HepG2 (cell line): ENCODE data around the gene RNF149. TPM values are rescaled to one million over a fixed set of nuclear protein-coding genes. Genes with fewer than 3 reads are reported as not detected.

Source experiments
- ARNT2 ChIP-seq: sonication (generic); formaldehyde crosslinking; IDR thresholded peaks from 2 replicates; pipeline ENCODE4 v1.8.0; 2022; ENCODE audit warnings: mild to moderate bottlenecking, low read depth, missing genetic modification reagents, moderate library complexity
- CBX1 ChIP-seq: IDR thresholded peaks from one replicate; pipeline ENCODE4 v1.6.1; 2016; ENCODE audit warnings: antibody characterized with exemption, low read depth
- DNMT3B ChIP-seq: conservative IDR thresholded peaks from 2 replicates; pipeline ENCODE4 v1.6.1; 2016; ENCODE audit warnings: missing biosample characterization, control low read depth
- EP300 ChIP-seq, 3 experiments: sonication (generic) in 1 of 3; formaldehyde crosslinking in 1 of 3; IDR thresholded peaks; 2 replicates each; pipeline versions ENCODE4 v1.5.1 to v1.6.1; 2011 to 2020; ENCODE audit warnings: low read depth in 2 of 3, low read length in 2 of 3, borderline replicate concordance in 1 of 3, improper control_type of control experiment in 1 of 3, mild to moderate bottlenecking in 1 of 3, missing genetic modification reagents in 1 of 3, moderate library complexity in 1 of 3
- GTF3A ChIP-seq: sonication (generic); formaldehyde crosslinking; conservative IDR thresholded peaks from 2 replicates; pipeline ENCODE4 v1.4.0; 2020; ENCODE audit warnings: mild to moderate bottlenecking, missing genetic modification reagents
- KLF15 ChIP-seq: sonication (generic); formaldehyde crosslinking; IDR thresholded peaks from 2 replicates; pipeline ENCODE4 v1.8.1; 2023; ENCODE audit warnings: borderline replicate concordance, mild to moderate bottlenecking, inconsistent platforms, missing genetic modification reagents, mixed read lengths
- MIER3 ChIP-seq: IDR thresholded peaks from 2 replicates; pipeline ENCODE4 v1.6.1; 2016; ENCODE audit warnings: missing compliant biosample characterization, borderline replicate concordance
- NCOA5 ChIP-seq: sonication (generic); formaldehyde crosslinking; IDR thresholded peaks from 2 replicates; pipeline ENCODE4 v1.4.0; 2020; ENCODE audit warnings: missing genetic modification reagents
- PAF1 ChIP-seq: IDR thresholded peaks from 2 replicates; pipeline ENCODE4 v1.6.1; 2016; ENCODE audit warnings: missing genetic modification reagents, missing compliant biosample characterization
- SRY ChIP-seq: sonication (generic); formaldehyde crosslinking; IDR thresholded peaks from 2 replicates; pipeline ENCODE4 v1.8.0; 2022; ENCODE audit warnings: mild to moderate bottlenecking, missing genetic modification reagents
- ZNF629 ChIP-seq: sonication (generic); formaldehyde crosslinking; conservative IDR thresholded peaks from 2 replicates; pipeline ENCODE4 v1.5.0; 2020; ENCODE audit warnings: missing genetic modification reagents
- ZNF674 ChIP-seq: sonication (generic); formaldehyde crosslinking; IDR thresholded peaks from 2 replicates; pipeline ENCODE4 v1.5.0; 2020; ENCODE audit warnings: low read depth, mild to moderate bottlenecking, missing genetic modification reagents
- ZNF747 ChIP-seq: sonication (generic); formaldehyde crosslinking; IDR thresholded peaks from 2 replicates; pipeline ENCODE4 v1.8.1; 2023; ENCODE audit warnings: missing genetic modification reagents, mild to moderate bottlenecking, borderline replicate concordance
- ZSCAN21 ChIP-seq: sonication (generic); formaldehyde crosslinking; IDR thresholded peaks from 2 replicates; pipeline ENCODE4 v1.8.0; 2022; ENCODE audit warnings: mild to moderate bottlenecking, missing genetic modification reagents, moderate library complexity, borderline replicate concordance
- polyA plus RNA-seq, 8 experiments: library from polyadenylated mRNA; depleted of rRNA in 3 of 8; stranded (reverse) in 7 of 8; unstranded in 1 of 8; fragments of >200 nt; fragmentation: Illumina TruSeq in 4 of 8; extraction: Trizol in 4 of 8; gene quantifications; 2 replicates each; pipeline versions ENCODE4 v1.2.1 to v1.2.3, GENCODE V29; 2011 to 2016; ENCODE audit warnings: low read depth in 4 of 8, missing spikeins in 1 of 8, mixed read lengths in 1 of 8; ENCODE audit not compliant: insufficient read depth in 1 of 8
- total RNA-seq, 5 experiments: library from RNA; depleted of rRNA; stranded (reverse); fragments of >200 nt; fragmentation: Illumina TruSeq; extraction: Trizol; gene quantifications; 2 replicates each; pipeline ENCODE4 v1.2.3, GENCODE V29; 2016; ENCODE audit warnings: low read depth in 1 of 5
- TF ChIP-seq, protein P1 (sequence below): sonication (generic); formaldehyde crosslinking; IDR thresholded peaks from 2 replicates; pipeline ENCODE4 v1.5.1; 2020; ENCODE audit warnings: missing genetic modification reagents, mild to moderate bottlenecking, borderline replicate concordance
- TF ChIP-seq, protein P2 (sequence below): fragments of 450-650 bp; IDR thresholded peaks from 2 replicates; pipeline ENCODE4 v1.6.1; 2017
- TF ChIP-seq, protein P3 (sequence below): sonication (generic); formaldehyde crosslinking; IDR thresholded peaks from 2 replicates; pipeline ENCODE4 v1.4.0; 2020; ENCODE audit warnings: missing genetic modification reagents

The RNF149 gene
- total and polyA plus RNA-seq, 2 of the 13 experiments (the other 11 are each of a cell fraction or from before 2014, with no cell fraction given), result 87.6 to 109 TPM

DNA sequence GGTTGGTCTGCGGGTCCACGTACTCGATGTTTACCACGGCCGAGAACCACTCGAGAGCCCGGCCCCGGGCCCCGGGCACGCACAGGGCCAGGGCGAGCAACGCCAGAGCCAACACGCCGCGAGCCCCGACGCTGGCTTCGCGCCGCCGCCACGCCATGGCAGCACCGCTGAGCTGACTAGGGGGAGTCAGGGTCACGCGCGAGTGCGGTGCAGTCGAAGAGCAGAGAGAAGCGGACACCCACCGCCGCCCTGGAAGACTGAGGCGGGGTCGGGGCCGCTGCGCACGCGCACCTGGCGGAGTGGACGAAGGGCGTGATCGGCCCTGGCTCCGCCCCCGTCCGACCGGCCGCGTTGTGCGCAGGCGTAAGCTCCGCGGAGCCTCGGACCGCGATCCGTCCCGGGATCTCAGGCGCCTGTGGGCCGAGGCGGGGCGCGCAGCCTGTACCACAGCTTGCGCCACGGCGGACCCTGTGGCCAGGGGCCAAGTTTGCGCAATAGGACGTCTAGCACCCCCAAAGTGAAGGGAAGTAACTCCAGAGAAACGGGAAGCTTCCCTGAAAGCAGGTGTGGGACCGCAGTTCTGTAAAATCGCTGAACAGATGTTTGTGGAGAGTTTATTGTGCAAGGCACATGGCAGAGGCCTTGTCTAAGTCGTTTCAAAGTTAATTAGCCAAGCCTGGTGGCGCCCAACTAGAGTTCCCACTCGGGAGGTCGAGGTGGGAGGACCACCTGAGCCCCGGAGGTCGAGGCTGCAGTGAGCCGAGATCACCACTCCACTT, at the start of gene RNF149 (continued):
- TF ChIP-seq EP300 (IDR thresholded peaks at IDR 0.05; ENCODE audit: low read depth in 2 of 2, low read length in 2 of 2) (peak; percentile 76 to 82), EP300 (CRISPR knock-in tag; IDR thresholded peaks at IDR 0.05; ENCODE audit: borderline replicate concordance) (peak; percentile 77; the same call in 1 of the 2 replicates), KLF15 (CRISPR knock-in tag) (peak; percentile 86), CBX1 (peak; percentile 90), ZNF629 (CRISPR knock-in tag) (peak; percentile 96), DNMT3B (CRISPR knock-in tag) (peak; percentile 61; the same call in 1 of the 2 replicates), SRY (peak; percentile 97), GTF3A (CRISPR knock-in tag) (peak; percentile 81; the same call in 1 of the 2 replicates), ZSCAN21 (CRISPR knock-in tag) (peak; percentile 79), ARNT2 (CRISPR knock-in tag) (peak; percentile 98; the same call in 1 of the 2 replicates), NCOA5 (no peak), ZNF674 (no peak; the same call in 1 of the 2 replicates), MIER3 (peak; percentile 90; the same call in 1 of the 2 replicates), ZNF747 (peak; percentile 100), PAF1 (CRISPR knock-in tag) (no peak)
- TF ChIP-seq, protein P1, sequence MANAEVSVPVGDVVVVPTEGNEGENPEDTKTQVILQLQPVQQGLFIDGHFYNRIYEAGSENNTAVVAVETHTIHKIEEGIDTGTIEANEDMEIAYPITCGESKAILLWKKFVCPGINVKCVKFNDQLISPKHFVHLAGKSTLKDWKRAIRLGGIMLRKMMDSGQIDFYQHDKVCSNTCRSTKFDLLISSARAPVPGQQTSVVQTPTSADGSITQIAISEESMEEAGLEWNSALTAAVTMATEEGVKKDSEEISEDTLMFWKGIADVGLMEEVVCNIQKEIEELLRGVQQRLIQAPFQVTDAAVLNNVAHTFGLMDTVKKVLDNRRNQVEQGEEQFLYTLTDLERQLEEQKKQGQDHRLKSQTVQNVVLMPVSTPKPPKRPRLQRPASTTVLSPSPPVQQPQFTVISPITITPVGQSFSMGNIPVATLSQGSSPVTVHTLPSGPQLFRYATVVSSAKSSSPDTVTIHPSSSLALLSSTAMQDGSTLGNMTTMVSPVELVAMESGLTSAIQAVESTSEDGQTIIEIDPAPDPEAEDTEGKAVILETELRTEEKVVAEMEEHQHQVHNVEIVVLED (CRISPR knock-in tag), result peak; percentile 77
- TF ChIP-seq, protein P2, sequence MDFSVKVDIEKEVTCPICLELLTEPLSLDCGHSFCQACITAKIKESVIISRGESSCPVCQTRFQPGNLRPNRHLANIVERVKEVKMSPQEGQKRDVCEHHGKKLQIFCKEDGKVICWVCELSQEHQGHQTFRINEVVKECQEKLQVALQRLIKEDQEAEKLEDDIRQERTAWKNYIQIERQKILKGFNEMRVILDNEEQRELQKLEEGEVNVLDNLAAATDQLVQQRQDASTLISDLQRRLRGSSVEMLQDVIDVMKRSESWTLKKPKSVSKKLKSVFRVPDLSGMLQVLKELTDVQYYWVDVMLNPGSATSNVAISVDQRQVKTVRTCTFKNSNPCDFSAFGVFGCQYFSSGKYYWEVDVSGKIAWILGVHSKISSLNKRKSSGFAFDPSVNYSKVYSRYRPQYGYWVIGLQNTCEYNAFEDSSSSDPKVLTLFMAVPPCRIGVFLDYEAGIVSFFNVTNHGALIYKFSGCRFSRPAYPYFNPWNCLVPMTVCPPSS, result no peak
- TF ChIP-seq, protein P3, sequence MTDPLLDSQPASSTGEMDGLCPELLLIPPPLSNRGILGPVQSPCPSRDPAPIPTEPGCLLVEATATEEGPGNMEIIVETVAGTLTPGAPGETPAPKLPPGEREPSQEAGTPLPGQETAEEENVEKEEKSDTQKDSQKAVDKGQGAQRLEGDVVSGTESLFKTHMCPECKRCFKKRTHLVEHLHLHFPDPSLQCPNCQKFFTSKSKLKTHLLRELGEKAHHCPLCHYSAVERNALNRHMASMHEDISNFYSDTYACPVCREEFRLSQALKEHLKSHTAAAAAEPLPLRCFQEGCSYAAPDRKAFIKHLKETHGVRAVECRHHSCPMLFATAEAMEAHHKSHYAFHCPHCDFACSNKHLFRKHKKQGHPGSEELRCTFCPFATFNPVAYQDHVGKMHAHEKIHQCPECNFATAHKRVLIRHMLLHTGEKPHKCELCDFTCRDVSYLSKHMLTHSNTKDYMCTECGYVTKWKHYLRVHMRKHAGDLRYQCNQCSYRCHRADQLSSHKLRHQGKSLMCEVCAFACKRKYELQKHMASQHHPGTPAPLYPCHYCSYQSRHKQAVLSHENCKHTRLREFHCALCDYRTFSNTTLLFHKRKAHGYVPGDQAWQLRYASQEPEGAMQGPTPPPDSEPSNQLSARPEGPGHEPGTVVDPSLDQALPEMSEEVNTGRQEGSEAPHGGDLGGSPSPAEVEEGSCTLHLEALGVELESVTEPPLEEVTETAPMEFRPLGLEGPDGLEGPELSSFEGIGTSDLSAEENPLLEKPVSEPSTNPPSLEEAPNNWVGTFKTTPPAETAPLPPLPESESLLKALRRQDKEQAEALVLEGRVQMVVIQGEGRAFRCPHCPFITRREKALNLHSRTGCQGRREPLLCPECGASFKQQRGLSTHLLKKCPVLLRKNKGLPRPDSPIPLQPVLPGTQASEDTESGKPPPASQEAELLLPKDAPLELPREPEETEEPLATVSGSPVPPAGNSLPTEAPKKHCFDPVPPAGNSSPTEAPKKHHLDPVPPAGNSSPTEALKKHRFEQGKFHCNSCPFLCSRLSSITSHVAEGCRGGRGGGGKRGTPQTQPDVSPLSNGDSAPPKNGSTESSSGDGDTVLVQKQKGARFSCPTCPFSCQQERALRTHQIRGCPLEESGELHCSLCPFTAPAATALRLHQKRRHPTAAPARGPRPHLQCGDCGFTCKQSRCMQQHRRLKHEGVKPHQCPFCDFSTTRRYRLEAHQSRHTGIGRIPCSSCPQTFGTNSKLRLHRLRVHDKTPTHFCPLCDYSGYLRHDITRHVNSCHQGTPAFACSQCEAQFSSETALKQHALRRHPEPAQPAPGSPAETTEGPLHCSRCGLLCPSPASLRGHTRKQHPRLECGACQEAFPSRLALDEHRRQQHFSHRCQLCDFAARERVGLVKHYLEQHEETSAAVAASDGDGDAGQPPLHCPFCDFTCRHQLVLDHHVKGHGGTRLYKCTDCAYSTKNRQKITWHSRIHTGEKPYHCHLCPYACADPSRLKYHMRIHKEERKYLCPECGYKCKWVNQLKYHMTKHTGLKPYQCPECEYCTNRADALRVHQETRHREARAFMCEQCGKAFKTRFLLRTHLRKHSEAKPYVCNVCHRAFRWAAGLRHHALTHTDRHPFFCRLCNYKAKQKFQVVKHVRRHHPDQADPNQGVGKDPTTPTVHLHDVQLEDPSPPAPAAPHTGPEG, result peak; percentile 70; the same call in 1 of the 2 replicates
